GM12874 (cell line): ENCODE results near the gene PLEKHD1.
A peak's percentile ranks its signal among the peaks of the same experiment; 100 is the strongest.

Experiments used
- CTCF ChIP-seq: IDR thresholded peaks from 2 replicates; pipeline ENCODE4 v1.5.1; 2011; ENCODE audit warnings: low read depth, mild to moderate bottlenecking, control low read depth, low read length, moderate library complexity; ENCODE audit not compliant: insufficient read depth

PLEKHD1 gene

DNA sequence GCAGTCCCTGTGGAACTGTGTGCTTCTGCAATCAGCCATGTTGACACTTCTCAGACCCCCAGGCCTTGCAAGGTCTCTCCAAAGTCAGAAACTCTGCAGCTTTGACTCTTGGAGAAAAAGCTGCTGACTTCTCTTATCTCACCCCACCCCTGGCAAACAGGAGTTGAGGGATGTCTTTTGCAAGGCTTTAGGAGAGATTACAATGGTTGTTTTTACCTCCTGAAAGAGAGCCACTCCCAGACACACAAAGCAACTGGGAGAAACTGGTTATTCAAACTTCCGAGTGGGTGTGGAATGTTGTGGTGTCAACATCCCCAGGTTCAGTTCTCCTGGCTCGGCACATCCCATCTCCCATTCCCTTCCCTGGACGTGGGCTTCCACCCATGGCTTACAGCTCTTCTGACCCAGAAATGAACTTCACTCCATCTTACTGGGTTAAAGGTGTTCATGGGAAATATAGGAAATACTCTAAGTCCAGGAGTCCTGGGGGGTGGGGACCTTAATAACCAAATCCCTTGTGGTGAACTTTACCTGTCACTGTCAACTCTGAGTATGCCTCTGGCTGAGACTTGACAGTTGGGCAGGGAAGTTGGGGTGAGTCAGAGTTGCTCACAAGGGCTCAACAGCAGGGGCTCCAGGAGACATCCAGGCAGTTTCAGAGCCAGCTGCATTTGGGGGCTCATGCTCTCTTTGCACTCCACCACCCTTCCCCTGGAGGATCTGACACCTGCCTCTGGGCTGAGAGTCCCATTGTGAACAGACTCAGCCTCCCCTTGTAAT, 48.2 kb downstream of the PLEKHD1 start:
- TF ChIP-seq CTCF, result no peak

DNA sequence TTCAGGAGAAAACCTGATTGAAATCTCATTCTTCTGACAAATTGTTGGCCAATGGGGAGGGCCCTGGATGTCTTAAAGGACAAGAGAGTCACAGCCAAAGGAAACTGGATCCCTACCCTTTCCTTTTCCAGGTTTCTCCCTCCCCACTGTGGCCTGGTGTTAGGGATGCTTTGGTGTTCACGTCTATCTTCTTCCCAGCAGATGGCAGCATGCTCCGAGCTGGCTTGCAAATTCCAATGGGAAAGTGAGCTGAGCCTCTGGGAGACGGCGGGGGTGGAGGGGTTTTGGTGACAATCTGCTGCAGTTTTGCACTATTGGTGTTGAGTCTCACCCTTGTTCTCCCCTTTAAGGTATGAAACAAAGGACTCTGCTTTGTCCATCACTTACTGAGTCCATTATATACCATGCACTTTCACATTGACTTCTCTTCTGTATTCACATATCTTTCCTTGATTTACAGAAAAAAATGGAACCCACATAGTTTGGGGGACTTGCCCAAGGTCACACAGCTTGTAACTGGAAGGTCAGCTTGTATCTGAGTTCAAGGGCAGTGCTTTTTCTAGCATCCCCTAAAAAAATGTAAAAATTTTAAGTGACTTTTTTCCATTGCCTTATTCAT, 50.8 kb downstream of the PLEKHD1 start:
- peak; percentile 36; the same call in 1 of the 2 replicates for TF ChIP-seq CTCF

- no peak for TF ChIP-seq CTCF
Observed at GRCh38 chr14:69536971-69537370, 52.4 kb downstream of the PLEKHD1 start.

DNA sequence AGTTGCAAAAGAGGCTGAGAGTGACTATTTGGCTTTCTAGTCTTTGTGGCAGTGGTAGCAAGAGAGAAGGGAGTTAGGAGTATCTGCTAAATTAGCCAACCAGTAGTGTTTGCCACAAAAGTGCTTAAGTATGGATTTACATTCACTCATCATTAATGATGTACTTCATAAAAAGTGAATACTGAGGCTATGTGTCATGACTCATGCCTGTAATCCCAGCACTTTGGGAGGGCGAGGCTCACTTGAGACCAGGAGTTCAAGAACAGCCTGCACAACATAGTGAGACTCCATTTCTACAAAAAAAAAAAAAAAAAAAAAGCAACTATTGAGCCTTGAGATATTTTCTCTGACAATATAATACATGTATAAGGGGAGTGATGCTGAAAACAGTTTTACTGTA, 53.4 kb downstream of the PLEKHD1 start:
- TF ChIP-seq CTCF, result no peak

GRCh38 chr14:69538766-69539165, 54.2 kb downstream of the PLEKHD1 start:
- TF ChIP-seq CTCF, result no peak

GRCh38 chr14:69539631-69540410, 55.3 kb downstream of the PLEKHD1 start:
- TF ChIP-seq CTCF, result no peak

DNA sequence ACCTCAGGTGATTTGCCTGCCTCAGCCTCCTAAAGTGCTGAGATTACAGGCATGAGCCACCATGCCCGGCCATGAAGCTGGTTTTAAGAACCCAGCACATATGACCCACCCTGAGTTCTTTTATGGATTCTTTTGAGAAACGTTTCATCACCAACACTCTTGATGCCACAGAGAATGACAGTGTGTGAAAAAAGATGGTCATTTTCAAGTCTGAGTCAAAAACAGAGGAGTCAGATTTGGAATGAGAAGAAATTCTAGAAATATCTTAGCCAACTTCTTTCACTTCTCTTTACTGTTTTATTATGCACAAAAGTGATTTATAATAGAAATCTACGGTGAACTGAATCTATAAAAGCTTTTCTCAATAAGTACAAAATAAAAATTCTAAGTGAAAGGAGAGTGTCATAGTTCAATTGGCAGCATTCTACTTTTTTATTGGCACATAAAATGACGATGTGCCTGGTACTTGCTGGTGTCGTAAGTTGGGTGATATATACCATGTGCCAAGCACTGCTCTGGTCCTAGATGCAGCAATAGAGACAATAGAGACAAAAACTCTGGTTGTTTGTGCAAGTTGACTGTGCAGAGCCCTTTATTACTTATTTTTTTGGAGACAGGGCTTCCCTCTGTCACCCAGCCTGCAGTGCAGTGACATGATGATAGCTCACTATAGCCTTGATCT, 56.3 kb downstream of the PLEKHD1 start:
- no peak for TF ChIP-seq CTCF
